ENCODE results near the gene BCAS4.
"Not testable (repeated sequence)": the region's sequence is repeated elsewhere in the genome, so short reads cannot be mapped to it uniquely, and the experiment has no call there.

BCAS4 gene

DNA sequence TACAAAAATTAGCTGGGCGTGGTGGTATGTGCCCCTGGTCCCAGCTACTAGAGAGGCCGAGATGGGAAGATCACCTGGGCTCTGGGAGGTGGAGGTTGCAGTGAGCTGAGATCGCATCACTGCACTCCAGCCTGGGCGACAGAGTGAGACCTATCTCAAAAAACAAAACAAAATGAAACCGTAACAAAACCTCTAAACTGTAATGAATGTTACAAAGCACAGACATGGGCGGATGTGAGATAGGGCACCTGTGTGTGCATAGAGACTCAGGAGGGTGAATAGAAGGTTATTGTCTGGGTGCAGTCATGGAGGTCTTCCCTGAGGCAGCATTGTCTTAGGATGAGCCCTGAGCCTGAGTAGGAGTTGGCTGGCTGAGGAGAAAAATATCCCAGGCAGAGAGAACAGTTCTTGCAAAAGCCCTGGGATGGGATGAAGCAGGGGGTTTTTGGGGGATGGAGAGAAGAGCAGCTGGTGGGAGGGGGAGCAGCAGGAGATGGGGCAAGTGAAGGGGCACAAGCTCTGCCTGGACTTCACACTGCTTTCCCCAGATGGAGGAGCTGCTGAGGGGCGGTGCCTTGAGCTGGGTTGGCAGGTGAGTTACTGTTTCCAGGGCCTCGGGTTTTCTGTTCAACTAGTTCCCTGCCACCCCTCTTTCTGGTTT is 5.2 kb downstream of the BCAS4 start:
- Mint-ChIP-seq H3K36me3 (ENCODE audit: low read depth) (no peaks in the 10 kb centered on the region), H3K27ac (no peak overlapping the region), H3K27me3 (ENCODE audit: low read depth) (no peaks in the 10 kb centered on the region), H3K4me1 (ENCODE audit: low read depth) (peaks cover 13% of the 10 kb centered on the region), H3K4me3 (no peak overlapping the region), H3K9me3 (no peaks in the 10 kb centered on the region)

- peaks cover 14% of the 10 kb centered on the region for H3K4me1 Mint-ChIP-seq (ENCODE audit: low read depth)
- not testable (repeated sequence) for H3K27ac Mint-ChIP-seq; H3K4me3 Mint-ChIP-seq; H3K9me3 Mint-ChIP-seq; H3K36me3 Mint-ChIP-seq (ENCODE audit: low read depth); H3K27me3 Mint-ChIP-seq (ENCODE audit: low read depth)
Observed at GRCh38 chr20:50800986-50801746, 6.3 kb downstream of the BCAS4 start.

GRCh38 chr20:50801747-50802125 is 6.9 kb downstream of the BCAS4 start:
- H3K27ac Mint-ChIP-seq: no peak overlapping the region
- H3K4me3 Mint-ChIP-seq: no peak overlapping the region
- no peaks in the 10 kb centered on the region for H3K36me3 Mint-ChIP-seq (ENCODE audit: low read depth)
- H3K9me3 Mint-ChIP-seq: no peaks in the 10 kb centered on the region
- peaks cover 14% of the 10 kb centered on the region for H3K4me1 Mint-ChIP-seq (ENCODE audit: low read depth)
- H3K27me3 Mint-ChIP-seq (ENCODE audit: low read depth): no peaks in the 10 kb centered on the region

- H3K27ac Mint-ChIP-seq: no peak overlapping the region
Observed at GRCh38 chr20:50802289-50802688, 7.4 kb downstream of the BCAS4 start.

DNA sequence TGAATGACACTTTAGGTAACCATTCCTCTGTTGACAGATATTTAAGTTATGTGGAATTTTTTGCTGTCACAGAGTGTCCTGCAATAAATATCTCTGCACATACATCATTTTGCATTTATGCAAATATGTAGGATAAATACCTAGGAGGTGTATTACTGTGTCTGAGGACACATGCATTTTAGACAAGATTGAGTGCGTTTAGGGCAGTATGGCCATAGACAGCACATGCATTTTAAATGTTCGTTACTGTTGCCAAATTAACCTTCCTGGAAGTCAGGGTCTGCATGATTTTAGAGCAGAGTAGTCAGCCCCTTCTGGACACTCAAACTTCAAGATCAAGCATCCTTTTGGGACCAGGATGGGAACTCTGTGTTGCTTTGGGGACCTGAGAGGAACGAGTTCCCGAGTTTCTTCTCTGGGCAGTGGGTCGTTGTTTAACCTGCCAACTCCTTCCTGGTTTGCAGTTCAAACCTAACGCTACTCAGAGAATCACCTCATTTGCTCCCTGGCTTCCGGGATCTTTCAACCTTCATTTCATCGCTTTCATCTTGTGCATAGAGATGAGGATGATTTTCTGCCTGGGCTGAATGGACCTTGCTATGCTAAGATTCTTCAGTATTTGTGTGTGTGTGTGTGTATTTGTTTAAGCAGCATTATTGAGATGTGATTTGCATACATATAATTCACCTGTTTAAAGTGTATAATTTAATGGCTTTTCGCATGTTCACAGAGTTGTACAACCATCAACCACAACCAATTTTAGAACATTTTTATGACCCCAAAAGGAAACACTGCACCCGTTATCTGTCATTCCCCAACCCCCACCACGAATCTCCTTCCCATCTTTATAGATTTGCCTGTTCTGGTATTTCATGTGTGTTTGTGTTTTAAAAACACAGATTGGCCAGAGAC is 9.8 kb downstream of the BCAS4 start:
- peak overlapping the region; percentile 44 for H3K4me3 Mint-ChIP-seq
- H3K36me3 Mint-ChIP-seq (ENCODE audit: low read depth): no peaks in the 10 kb centered on the region
- H3K27me3 Mint-ChIP-seq (ENCODE audit: low read depth): no peaks in the 10 kb centered on the region
- H3K27ac Mint-ChIP-seq: peak overlapping the region; percentile 81
- H3K4me1 Mint-ChIP-seq (ENCODE audit: low read depth): peaks cover 15% of the 10 kb centered on the region
- H3K9me3 Mint-ChIP-seq: no peaks in the 10 kb centered on the region

More at GRCh38 chr20:50802289-50802688, 7.4 kb downstream of the BCAS4 start:
- no peaks in the 10 kb centered on the region for H3K36me3 Mint-ChIP-seq (ENCODE audit: low read depth)
- H3K4me1 Mint-ChIP-seq (ENCODE audit: low read depth): peaks cover 14% of the 10 kb centered on the region
- no peak overlapping the region for H3K4me3 Mint-ChIP-seq
- H3K9me3 Mint-ChIP-seq: no peaks in the 10 kb centered on the region
- H3K27me3 Mint-ChIP-seq (ENCODE audit: low read depth): no peaks in the 10 kb centered on the region

DNA sequence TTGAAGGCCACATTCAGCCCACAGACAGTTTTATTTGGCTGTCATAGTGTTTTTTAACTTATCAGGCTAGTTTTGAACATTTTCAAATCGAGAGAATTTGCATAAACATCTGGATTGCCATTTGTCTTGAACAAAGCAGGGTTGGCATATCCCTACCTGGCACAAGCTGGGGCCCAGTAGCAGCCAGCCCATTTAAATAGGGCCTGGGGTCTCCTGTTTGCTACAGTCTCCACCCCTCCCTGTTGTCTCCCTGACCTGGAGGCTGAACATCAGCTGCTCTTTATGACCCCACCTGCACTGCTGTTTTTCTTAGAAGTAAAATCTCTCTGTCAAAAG is 10.5 kb downstream of the BCAS4 start:
- Mint-ChIP-seq H3K36me3 (ENCODE audit: low read depth) (no peaks in the 10 kb centered on the region), H3K4me1 (ENCODE audit: low read depth) (peaks cover 15% of the 10 kb centered on the region), H3K4me3 (peak overlapping the region; percentile 44), H3K27me3 (ENCODE audit: low read depth) (no peaks in the 10 kb centered on the region), H3K9me3 (no peaks in the 10 kb centered on the region), H3K27ac (peak overlapping the region; percentile 81)

DNA sequence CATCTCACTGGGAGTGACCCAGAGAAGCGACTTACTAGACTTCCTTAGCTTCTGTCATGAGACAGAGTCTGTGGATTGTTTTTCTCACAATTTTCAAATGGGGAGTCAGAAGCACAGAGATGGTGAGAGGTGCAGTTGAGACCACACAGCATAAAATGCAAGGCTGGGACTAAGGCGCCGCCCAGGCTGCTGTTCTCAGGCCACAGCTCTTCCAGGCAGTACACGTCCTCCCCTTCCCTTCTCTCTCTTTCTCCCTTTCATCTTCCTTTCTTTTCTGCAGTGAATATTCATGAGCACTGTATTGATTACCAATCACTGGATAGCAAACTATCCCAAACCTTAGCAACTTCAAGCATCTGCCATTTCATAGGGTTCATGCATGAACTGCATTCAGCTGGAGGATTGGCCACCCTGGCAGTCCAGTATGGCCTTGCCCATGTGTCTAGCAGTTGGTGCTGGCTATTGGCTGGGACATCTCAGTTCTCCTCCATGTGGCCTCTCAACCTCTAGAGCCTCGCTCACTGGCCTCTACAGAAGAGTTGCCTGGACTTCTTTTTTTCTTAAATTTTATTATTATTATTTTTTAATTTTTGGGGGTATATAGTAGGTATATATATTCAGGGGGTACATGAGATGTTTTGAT is 11.4 kb downstream of the BCAS4 start:
- H3K27ac Mint-ChIP-seq: no peak overlapping the region
- H3K27me3 Mint-ChIP-seq (ENCODE audit: low read depth): no peaks in the 10 kb centered on the region
- H3K36me3 Mint-ChIP-seq (ENCODE audit: low read depth): no peaks in the 10 kb centered on the region
- no peaks in the 10 kb centered on the region for H3K9me3 Mint-ChIP-seq
- H3K4me1 Mint-ChIP-seq (ENCODE audit: low read depth): peaks cover 15% of the 10 kb centered on the region
- no peak overlapping the region for H3K4me3 Mint-ChIP-seq

DNA sequence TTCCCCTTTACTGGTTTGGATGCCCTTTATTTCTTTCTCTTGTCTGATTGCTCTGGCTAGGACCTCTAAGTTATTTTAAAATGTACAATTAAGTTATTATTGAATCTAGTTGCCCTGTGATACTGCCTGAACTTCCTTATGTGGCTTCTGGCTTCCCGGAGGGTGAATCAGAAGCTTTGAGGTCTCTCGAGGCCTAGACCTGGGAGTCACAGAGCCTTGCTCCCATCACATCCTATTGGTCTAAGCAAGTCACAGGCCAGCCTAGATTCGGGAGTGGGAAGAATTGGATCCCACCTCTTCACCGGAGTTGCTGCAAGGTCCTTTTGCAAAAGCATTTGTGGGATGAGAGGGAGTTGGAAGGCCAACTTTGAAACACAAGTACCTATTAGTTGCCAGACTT is 15.2 kb downstream of the BCAS4 start:
- peaks cover 11% of the 10 kb centered on the region for H3K4me1 Mint-ChIP-seq (ENCODE audit: low read depth)
- no peaks in the 10 kb centered on the region for H3K36me3 Mint-ChIP-seq (ENCODE audit: low read depth)
- H3K27me3 Mint-ChIP-seq (ENCODE audit: low read depth): no peaks in the 10 kb centered on the region
- H3K27ac Mint-ChIP-seq: no peak overlapping the region
- H3K4me3 Mint-ChIP-seq: no peak overlapping the region
- H3K9me3 Mint-ChIP-seq: no peaks in the 10 kb centered on the region

- H3K27me3 Mint-ChIP-seq (ENCODE audit: low read depth): no peaks in the 10 kb centered on the region
- peaks cover 13% of the 10 kb centered on the region for H3K4me1 Mint-ChIP-seq (ENCODE audit: low read depth)
- H3K27ac Mint-ChIP-seq: no peak overlapping the region
- H3K4me3 Mint-ChIP-seq: no peak overlapping the region
- no peaks in the 10 kb centered on the region for H3K9me3 Mint-ChIP-seq
- no peaks in the 10 kb centered on the region for H3K36me3 Mint-ChIP-seq (ENCODE audit: low read depth)
Observed at GRCh38 chr20:50810842-50811241, 16.0 kb downstream of the BCAS4 start.

GRCh38 chr20:50813101-50813643 is 18.3 kb downstream of the BCAS4 start:
- Mint-ChIP-seq H3K4me3 (no peak overlapping the region), H3K36me3 (ENCODE audit: low read depth) (no peaks in the 10 kb centered on the region), H3K27me3 (ENCODE audit: low read depth) (no peaks in the 10 kb centered on the region), H3K4me1 (ENCODE audit: low read depth) (peaks cover 18% of the 10 kb centered on the region), H3K9me3 (no peaks in the 10 kb centered on the region), H3K27ac (no peak overlapping the region)

DNA sequence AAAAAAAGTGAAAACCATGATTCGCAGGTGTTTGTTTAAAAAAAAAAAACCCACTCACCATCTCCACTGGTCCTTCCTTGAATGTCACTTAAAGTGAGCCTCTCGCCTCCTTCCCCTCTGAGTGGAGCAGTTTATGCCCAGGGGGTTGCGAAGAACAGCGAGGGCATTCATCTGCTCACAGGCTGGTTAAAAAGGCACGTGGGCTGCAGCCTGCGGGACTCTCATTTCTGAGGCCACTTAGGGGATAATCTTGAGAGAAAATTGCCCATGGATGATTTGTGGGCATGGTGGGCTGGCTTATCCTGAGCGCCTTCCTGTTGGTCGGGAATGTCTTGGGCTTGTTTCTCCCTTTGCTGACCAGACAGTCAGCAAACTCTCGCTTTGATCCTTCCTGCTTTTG is 18.9 kb downstream of the BCAS4 start:
- Mint-ChIP-seq H3K4me3 (no peak overlapping the region), H3K4me1 (ENCODE audit: low read depth) (peaks cover 21% of the 10 kb centered on the region), H3K27ac (no peak overlapping the region), H3K36me3 (ENCODE audit: low read depth) (peaks cover 4% of the 10 kb centered on the region), H3K9me3 (peaks cover 4% of the 10 kb centered on the region), H3K27me3 (ENCODE audit: low read depth) (no peaks in the 10 kb centered on the region)

DNA sequence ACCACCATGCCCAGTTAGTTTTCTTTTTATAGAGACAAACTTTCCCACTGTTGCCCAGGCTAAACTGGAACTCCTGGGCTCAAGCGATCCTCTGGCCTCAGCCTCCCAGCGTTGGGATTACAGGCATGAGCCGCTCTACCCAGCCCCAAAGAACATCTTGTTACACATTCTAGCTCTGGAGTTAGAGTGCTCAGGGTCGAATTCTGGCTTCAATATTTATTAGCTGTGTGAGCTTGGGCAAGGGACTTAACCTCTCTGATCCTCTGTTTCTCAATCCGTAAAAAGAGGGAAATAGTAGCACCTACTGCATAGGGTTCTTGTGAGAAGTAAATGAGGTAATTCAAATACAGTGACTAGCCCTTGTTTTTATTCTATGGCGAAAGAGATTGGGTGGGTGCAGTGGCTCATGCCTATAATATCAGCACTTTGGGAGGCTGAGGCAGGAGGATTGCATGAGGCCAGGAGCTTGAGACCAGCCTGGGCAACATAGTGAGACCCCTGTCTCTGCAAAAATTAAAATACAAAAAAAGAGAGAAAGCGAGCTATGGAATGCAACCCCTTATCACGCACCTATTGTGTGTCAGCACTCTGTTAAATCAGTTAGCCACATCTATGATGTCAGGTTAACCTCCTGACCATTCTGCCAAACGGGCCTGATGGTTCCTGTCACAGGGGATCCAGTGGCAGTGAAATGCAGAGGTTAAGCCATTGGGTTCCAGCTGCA is 19.7 kb downstream of the BCAS4 start:
- Mint-ChIP-seq H3K27ac (no peak overlapping the region), H3K9me3 (peaks cover 4% of the 10 kb centered on the region), H3K27me3 (ENCODE audit: low read depth) (no peaks in the 10 kb centered on the region), H3K4me1 (ENCODE audit: low read depth) (peaks cover 21% of the 10 kb centered on the region), H3K4me3 (peak overlapping the region; percentile 22), H3K36me3 (ENCODE audit: low read depth) (peaks cover 4% of the 10 kb centered on the region)

GRCh38 chr20:50815162-50815989 is 20.5 kb downstream of the BCAS4 start:
- peaks cover 25% of the 10 kb centered on the region for H3K4me1 Mint-ChIP-seq (ENCODE audit: low read depth)
- H3K36me3 Mint-ChIP-seq (ENCODE audit: low read depth): peaks cover 4% of the 10 kb centered on the region
- no peaks in the 10 kb centered on the region for H3K27me3 Mint-ChIP-seq (ENCODE audit: low read depth)
- H3K9me3 Mint-ChIP-seq: peaks cover 4% of the 10 kb centered on the region
- H3K4me3 Mint-ChIP-seq: peak overlapping the region; percentile 64
- H3K27ac Mint-ChIP-seq: peak overlapping the region; percentile 58
